Suprapubic skin (tissue), 4 donors: ENCODE measurements around the gene DNAH8. TPM values are rescaled to one million over a fixed set of nuclear protein-coding genes. Genes with fewer than 3 reads are reported as not detected.

Experiments used
- DNase-seq, 2 donors: peaks; one replicate each; pipeline ENCODE4 v3.0.0-alpha.2; 2019; ENCODE audit warnings: low spot score in 2 of 2
- H3K27ac ChIP-seq: fragments of 200-600 bp; sonication (generic); one replicate; pipeline ENCODE4 v1.5.1; 2019
- H3K27me3 ChIP-seq: fragments of 200-600 bp; sonication (generic); one replicate; pipeline ENCODE4 v1.5.1; 2019
- H3K36me3 ChIP-seq: fragments of 200-600 bp; sonication (generic); one replicate; pipeline ENCODE4 v1.5.1; 2019
- H3K4me1 ChIP-seq: fragments of 200-600 bp; sonication (generic); one replicate; pipeline ENCODE4 v1.5.1; 2019
- H3K4me3 ChIP-seq: fragments of 200-600 bp; sonication (generic); one replicate; pipeline ENCODE4 v1.5.1; 2019; ENCODE audit warnings: mild to moderate bottlenecking
- H3K9me3 ChIP-seq: fragments of 200-600 bp; sonication (generic); one replicate; pipeline ENCODE4 v1.5.1; 2019
- CTCF ChIP-seq, 2 donors: fragments of 200-600 bp in 1 of 2; fragments of 450-650 bp in 1 of 2; sonication (generic) in 1 of 2; IDR thresholded peaks; one replicate each; pipeline ENCODE4 v1.5.1; 2016 to 2019; ENCODE audit warnings: antibody characterized with exemption in 2 of 2, mild to moderate bottlenecking in 1 of 2, moderate library complexity in 1 of 2
- EP300 ChIP-seq: sonication (generic); formaldehyde crosslinking; IDR thresholded peaks from one replicate; pipeline ENCODE4 v1.6.1; 2017; ENCODE audit warnings: antibody characterized with exemption
- POLR2A ChIP-seq, 2 donors: fragments of 450-650 bp; IDR thresholded peaks; one replicate each; pipeline ENCODE4 v1.6.1; 2017; ENCODE audit warnings: antibody characterized with exemption in 2 of 2, mild to moderate bottlenecking in 2 of 2, moderate library complexity in 2 of 2
- POLR2AphosphoS5 ChIP-seq, 3 donors: sonication (generic); formaldehyde crosslinking; IDR thresholded peaks; one replicate each; pipeline ENCODE4 v1.6.1; 2017; ENCODE audit warnings: antibody characterized with exemption in 3 of 3
- WGBS: methylation state at CpG from one replicate; pipeline ENCODE4 v1.1.5; 2018; 5-methylcytosine and 5-hydroxymethylcytosine counted together
- total RNA-seq, 4 donors: library from RNA; depleted of rRNA; stranded (reverse); fragments of >200 nt; gene quantifications; one replicate each; pipeline ENCODE4 v1.1.0, GENCODE V29; 2016

The DNAH8 gene
- total RNA-seq, 4 donors from 2014 or later: 0.04 to 0.23 (median 0.08) TPM; not detected in 1

- H3K27me3 ChIP-seq: no peaks in the 10 kb centered on the region
- no peak for TF ChIP-seq POLR2AphosphoS5 (IDR thresholded peaks at IDR 0.05)
- no peak for TF ChIP-seq CTCF (IDR thresholded peaks at IDR 0.05)
- no peak for TF ChIP-seq EP300
- TF ChIP-seq POLR2A (IDR thresholded peaks at IDR 0.05): no peak
- 39% methylated on average over 4 of the region's 4 CpGs for WGBS
- H3K27ac ChIP-seq: no peak overlapping the region
- no peaks in the 10 kb centered on the region for H3K4me1 ChIP-seq
- no peaks in the 10 kb centered on the region for H3K36me3 ChIP-seq
- no peak overlapping the region for H3K4me3 ChIP-seq
- no peaks in the 10 kb centered on the region for H3K9me3 ChIP-seq
- DNase-seq: no peak
Observed at GRCh38 chr6:38730140-38730862, 15.2 kb downstream of the DNAH8 start.

GRCh38 chr6:38736951-38737350, 21.8 kb downstream of the DNAH8 start:
- TF ChIP-seq EP300: no peak
- TF ChIP-seq CTCF (IDR thresholded peaks at IDR 0.05): no peak
- TF ChIP-seq POLR2AphosphoS5 (IDR thresholded peaks at IDR 0.05): no peak
- no peak for TF ChIP-seq POLR2A (IDR thresholded peaks at IDR 0.05)
- no peaks in the 10 kb centered on the region for H3K9me3 ChIP-seq
- DNase-seq: no peak
- H3K4me3 ChIP-seq: no peak overlapping the region
- no peak overlapping the region for H3K27ac ChIP-seq
- no peaks in the 10 kb centered on the region for H3K4me1 ChIP-seq
- no peaks in the 10 kb centered on the region for H3K36me3 ChIP-seq
- 84% methylated on average over 3 of the region's 3 CpGs for WGBS
- peaks cover 11% of the 10 kb centered on the region for H3K27me3 ChIP-seq

- Histone ChIP-seq H3K9me3 (no peaks in the 10 kb centered on the region), H3K27me3 (peaks cover 17% of the 10 kb centered on the region), H3K4me3 (no peak overlapping the region), H3K4me1 (no peaks in the 10 kb centered on the region), H3K36me3 (no peaks in the 10 kb centered on the region), H3K27ac (no peak overlapping the region)
- TF ChIP-seq CTCF (IDR thresholded peaks at IDR 0.05): no peak
- TF ChIP-seq POLR2AphosphoS5 (IDR thresholded peaks at IDR 0.05): no peak
- no peak for TF ChIP-seq POLR2A (IDR thresholded peaks at IDR 0.05)
- TF ChIP-seq EP300: no peak
- DNase-seq: no peak
- 57% methylated on average over 3 of the region's 3 CpGs for WGBS
Observed at GRCh38 chr6:38738261-38738660, 23.1 kb downstream of the DNAH8 start.

GRCh38 chr6:38739532-38739931, 24.4 kb downstream of the DNAH8 start:
- Histone ChIP-seq H3K36me3 (no peaks in the 10 kb centered on the region), H3K9me3 (no peaks in the 10 kb centered on the region), H3K27ac (no peak overlapping the region), H3K27me3 (peaks cover 17% of the 10 kb centered on the region), H3K4me1 (no peaks in the 10 kb centered on the region), H3K4me3 (no peak overlapping the region)
- 44% methylated on average over 5 of the region's 5 CpGs for WGBS
- TF ChIP-seq EP300: no peak
- TF ChIP-seq CTCF (IDR thresholded peaks at IDR 0.05): no peak
- TF ChIP-seq POLR2A (IDR thresholded peaks at IDR 0.05): no peak
- no peak for TF ChIP-seq POLR2AphosphoS5 (IDR thresholded peaks at IDR 0.05)
- DNase-seq: no peak

- TF ChIP-seq POLR2AphosphoS5 (IDR thresholded peaks at IDR 0.05) (no peak), POLR2A (IDR thresholded peaks at IDR 0.05) (no peak), CTCF (IDR thresholded peaks at IDR 0.05) (no peak), EP300 (no peak)
- Histone ChIP-seq H3K9me3 (no peaks in the 10 kb centered on the region), H3K27ac (no peak overlapping the region), H3K4me3 (no peak overlapping the region), H3K36me3 (no peaks in the 10 kb centered on the region), H3K4me1 (no peaks in the 10 kb centered on the region), H3K27me3 (peaks cover 11% of the 10 kb centered on the region)
- 96% methylated on average over 1 of the region's 1 CpG for WGBS
- no peak for DNase-seq
Observed at GRCh38 chr6:38749473-38749872, 34.4 kb downstream of the DNAH8 start.
